ENCODE results near the gene C2CD4A.

C2CD4A gene

DNA sequence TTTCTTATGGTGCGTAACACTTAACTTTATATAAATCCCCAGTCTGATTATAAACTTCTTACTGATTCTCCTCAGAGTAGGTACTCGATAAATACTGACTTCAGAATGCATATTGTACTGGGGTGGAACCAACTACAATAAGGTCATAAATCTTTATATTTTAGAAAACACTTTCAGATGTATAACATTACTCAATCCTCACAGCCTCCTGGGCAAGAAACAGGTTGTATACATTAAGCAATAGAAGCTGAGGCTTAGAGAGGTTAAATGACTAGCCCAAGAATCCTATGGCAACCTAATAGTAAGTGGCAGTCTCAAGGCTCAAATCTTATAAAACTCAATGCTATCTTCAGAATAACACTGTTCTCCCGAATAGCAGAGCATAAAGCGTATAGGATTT is 15.6 kb upstream of the C2CD4A start:
- no peaks in the 10 kb centered on the region for H3K27me3 Mint-ChIP-seq (ENCODE audit: low read depth)
- TF ChIP-seq, protein P1, sequence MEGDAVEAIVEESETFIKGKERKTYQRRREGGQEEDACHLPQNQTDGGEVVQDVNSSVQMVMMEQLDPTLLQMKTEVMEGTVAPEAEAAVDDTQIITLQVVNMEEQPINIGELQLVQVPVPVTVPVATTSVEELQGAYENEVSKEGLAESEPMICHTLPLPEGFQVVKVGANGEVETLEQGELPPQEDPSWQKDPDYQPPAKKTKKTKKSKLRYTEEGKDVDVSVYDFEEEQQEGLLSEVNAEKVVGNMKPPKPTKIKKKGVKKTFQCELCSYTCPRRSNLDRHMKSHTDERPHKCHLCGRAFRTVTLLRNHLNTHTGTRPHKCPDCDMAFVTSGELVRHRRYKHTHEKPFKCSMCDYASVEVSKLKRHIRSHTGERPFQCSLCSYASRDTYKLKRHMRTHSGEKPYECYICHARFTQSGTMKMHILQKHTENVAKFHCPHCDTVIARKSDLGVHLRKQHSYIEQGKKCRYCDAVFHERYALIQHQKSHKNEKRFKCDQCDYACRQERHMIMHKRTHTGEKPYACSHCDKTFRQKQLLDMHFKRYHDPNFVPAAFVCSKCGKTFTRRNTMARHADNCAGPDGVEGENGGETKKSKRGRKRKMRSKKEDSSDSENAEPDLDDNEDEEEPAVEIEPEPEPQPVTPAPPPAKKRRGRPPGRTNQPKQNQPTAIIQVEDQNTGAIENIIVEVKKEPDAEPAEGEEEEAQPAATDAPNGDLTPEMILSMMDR (IDR thresholded peaks at IDR 0.05; ENCODE audit: unreplicated experiment in 3 of 3): no peak
- peaks cover 7% of the 10 kb centered on the region for H3K9me3 Mint-ChIP-seq
- H3K4me3 Mint-ChIP-seq: no peak overlapping the region
- H3K4me1 Mint-ChIP-seq: peaks cover 5% of the 10 kb centered on the region
- H3K36me3 Mint-ChIP-seq (ENCODE audit: low read depth): peaks cover 8% of the 10 kb centered on the region
- no peak overlapping the region for H3K27ac Mint-ChIP-seq

DNA sequence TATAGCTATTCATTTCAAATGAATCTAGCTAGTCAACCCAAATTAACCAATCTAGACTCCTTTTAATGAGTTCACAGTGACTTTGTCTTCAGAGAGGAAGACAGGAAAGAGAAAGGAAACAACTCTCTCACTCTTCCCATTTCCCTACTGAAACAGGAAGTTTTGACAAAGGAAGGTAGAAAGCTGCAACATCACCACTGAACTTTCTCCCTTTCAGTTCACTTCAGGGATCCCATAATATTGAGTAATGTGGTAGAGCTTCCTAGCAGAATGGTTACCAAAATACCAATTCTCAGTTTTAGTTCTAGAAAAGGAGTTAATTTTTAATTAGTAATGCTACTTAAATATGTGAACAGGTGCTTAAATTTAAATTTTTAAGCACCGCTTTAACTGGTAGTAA is 14.1 kb upstream of the C2CD4A start:
- TF ChIP-seq, protein P1 (IDR thresholded peaks at IDR 0.05; ENCODE audit: unreplicated experiment in 3 of 3): no peak
- H3K9me3 Mint-ChIP-seq: peaks cover 7% of the 10 kb centered on the region
- peaks cover 5% of the 10 kb centered on the region for H3K4me1 Mint-ChIP-seq
- no peak overlapping the region for H3K4me3 Mint-ChIP-seq
- H3K36me3 Mint-ChIP-seq (ENCODE audit: low read depth): peaks cover 8% of the 10 kb centered on the region
- H3K27me3 Mint-ChIP-seq (ENCODE audit: low read depth): no peaks in the 10 kb centered on the region
- H3K27ac Mint-ChIP-seq: no peak overlapping the region

DNA sequence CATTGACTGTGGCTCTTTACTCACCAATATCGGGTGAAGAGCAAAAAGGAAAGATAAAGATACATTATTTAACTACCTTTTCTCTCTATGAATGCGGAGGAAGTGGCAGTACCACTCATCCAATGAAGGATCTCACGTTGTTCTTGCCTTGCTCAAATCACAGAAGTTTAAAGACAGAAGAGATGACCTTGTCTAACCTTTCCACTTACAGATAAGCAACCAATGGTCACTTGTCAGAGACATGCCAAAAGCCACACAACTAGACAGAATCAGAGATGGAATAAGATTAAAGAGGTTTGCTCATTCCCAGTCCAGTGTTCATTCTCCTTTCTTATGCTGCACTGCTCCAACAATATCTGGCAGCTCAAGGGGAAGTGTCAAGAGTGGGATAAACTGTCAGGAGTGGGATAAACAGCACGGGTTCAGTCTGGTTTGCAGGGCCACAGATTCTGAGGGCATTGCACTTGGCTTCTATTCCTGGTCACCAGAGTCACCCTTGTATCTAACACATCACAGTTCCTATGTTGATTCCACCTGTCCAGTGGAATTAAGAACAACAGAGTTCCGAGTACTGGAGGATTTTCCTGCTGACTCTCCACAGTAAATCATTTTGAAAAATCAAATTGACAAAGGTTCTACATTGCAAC is 13.2 kb upstream of the C2CD4A start:
- H3K4me3 Mint-ChIP-seq: no peak overlapping the region
- H3K27me3 Mint-ChIP-seq (ENCODE audit: low read depth): no peaks in the 10 kb centered on the region
- peaks cover 8% of the 10 kb centered on the region for H3K36me3 Mint-ChIP-seq (ENCODE audit: low read depth)
- peaks cover 7% of the 10 kb centered on the region for H3K9me3 Mint-ChIP-seq
- TF ChIP-seq, protein P1 (IDR thresholded peaks at IDR 0.05; ENCODE audit: unreplicated experiment in 3 of 3): no peak
- no peak overlapping the region for H3K27ac Mint-ChIP-seq
- H3K4me1 Mint-ChIP-seq: peaks cover 5% of the 10 kb centered on the region

DNA sequence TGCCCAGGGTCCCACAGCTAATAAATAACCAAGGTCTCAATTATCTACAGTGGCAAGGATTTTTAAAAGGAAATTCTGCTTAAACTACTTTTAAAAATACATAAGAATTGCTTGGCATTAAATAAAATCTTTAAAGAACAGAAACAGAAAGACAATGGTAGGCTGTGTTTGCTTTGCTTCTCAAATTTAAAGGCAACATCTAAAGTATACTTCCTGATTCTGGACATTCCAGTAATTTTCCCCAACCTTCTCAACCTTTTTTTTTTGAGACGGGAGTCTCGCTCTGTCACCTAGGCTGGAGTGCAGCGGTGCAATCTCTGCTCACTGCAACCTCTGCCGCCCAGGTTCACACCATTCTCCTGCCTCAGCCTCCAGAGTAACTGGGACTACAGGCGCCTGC is 11.8 kb upstream of the C2CD4A start:
- Mint-ChIP-seq H3K36me3 (ENCODE audit: low read depth) (peaks cover 2% of the 10 kb centered on the region), H3K9me3 (peaks cover 2% of the 10 kb centered on the region), H3K4me1 (peaks cover 13% of the 10 kb centered on the region), H3K27ac (no peak overlapping the region), H3K4me3 (no peak overlapping the region), H3K27me3 (ENCODE audit: low read depth) (no peaks in the 10 kb centered on the region)
- TF ChIP-seq, protein P1 (IDR thresholded peaks at IDR 0.05; ENCODE audit: unreplicated experiment in 3 of 3): no peak

DNA sequence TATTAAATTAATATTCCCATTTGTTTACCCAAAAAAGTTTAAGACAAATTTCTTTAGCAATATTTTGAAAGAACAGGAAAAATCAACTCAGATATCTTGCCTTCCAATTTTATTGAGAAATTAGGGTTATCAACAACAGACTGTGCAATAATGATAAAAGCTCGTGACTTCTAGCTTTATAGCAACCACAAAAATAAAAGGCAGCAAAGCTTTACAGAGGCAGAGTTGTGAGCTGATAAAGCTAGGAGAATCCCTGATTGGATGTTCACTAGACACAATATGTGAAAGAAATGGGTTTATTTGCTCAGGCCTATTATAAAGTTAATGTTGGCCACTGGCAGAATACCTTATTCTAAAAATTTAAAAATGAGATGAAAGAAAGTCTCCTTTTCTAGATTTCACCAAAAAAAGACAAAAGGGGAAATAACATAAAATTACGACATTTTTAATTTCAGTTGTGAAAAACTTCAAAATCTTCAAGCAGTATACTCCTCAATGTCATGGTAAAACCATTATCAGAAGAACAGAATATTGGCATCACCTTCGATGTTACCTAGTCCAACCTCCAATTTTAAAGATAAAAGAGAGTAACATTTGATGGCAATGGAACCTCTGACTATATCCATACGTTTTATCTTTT is 9.3 kb upstream of the C2CD4A start:
- Mint-ChIP-seq H3K27me3 (ENCODE audit: low read depth) (peaks cover 22% of the 10 kb centered on the region), H3K9me3 (no peaks in the 10 kb centered on the region), H3K27ac (no peak overlapping the region), H3K4me3 (no peak overlapping the region), H3K36me3 (ENCODE audit: low read depth) (no peaks in the 10 kb centered on the region), H3K4me1 (peaks cover 16% of the 10 kb centered on the region)
- TF ChIP-seq, protein P1 (IDR thresholded peaks at IDR 0.05; ENCODE audit: unreplicated experiment in 3 of 3): no peak
